DMS153 treated with DMSO at 0.1 percent for 48 hours (cell line): ENCODE measurements around the gene RPGRIP1L.

Experiments used
- DNase-seq: peaks from one replicate; lab custom pipeline; 2025; ENCODE audit not compliant: unreplicated experiment; lab: John Stamatoyannopoulos, UW

The RPGRIP1L gene

DNA sequence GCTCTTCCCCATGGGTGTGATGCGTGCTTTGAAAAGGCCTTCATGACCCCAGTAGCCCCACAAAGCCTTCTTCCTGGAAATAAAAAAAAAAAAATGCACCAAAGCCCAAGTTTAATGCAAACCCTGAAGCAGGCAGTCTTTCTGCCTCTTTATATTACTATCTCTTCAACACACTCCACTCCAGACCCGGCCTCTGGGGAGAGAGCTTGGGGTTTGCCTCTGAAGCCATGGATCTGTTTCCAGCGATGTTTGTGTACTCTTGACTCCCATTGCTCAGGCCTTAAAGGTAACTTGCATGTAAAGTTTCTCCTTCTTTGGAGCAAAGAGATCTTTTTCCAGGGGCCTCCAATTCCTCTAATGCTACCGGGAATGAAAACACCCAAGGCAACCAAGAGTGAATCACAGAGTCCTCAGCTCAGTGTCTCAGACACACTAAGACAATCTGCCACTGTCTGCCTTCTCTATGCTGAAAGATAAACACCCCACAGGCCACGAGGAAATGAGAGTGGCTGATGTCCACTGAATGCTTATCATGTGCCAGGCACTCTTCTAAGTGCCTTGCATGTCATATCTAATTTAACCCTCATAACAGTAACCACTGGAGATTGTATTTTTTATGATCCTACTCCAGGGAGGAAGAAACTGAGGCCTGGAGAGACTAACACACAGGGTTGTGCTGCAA is 144.2 kb downstream of the RPGRIP1L start:
- DNase-seq = no peak

DNA sequence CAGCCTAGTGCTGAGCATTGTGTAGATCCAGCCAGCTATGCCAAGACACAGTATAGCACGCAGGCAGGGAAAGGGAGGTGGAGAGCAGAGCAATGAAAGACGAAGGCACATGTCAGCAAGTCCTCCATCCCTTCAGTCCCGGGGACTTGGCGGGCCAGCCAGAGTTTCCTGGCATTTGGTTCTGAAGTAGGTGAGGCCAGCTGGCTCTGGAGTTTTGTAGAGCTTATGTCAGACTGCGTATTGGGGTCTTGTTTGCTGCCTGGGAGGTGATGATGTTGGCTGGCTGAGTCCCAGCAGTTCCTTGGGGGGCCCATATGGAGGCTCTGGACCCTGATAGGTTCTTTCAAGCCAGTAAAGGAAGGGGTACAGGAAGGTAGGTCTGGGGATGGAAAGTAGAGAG is 144.9 kb downstream of the RPGRIP1L start:
- DNase-seq = no peak

DNA sequence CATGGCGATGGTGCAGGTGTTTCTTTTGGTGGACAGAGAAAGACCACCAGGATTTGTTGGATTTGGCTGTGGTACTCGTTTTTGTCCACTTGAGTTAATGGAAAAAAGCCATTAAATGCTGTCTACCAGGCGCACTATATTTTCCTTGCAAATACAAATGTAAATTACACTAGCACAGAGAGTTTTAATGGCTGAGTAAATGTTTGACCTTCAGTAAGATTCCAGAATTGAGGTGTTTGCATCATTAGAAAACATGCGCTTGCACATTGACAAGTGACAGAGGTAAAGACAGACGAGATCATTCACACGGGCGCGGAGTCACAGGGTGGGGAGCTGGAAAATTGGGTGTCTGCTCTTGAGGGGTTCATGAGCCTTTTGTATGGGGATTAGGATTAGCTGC is 147.1 kb downstream of the RPGRIP1L start:
- DNase-seq = peak; percentile 15

DNA sequence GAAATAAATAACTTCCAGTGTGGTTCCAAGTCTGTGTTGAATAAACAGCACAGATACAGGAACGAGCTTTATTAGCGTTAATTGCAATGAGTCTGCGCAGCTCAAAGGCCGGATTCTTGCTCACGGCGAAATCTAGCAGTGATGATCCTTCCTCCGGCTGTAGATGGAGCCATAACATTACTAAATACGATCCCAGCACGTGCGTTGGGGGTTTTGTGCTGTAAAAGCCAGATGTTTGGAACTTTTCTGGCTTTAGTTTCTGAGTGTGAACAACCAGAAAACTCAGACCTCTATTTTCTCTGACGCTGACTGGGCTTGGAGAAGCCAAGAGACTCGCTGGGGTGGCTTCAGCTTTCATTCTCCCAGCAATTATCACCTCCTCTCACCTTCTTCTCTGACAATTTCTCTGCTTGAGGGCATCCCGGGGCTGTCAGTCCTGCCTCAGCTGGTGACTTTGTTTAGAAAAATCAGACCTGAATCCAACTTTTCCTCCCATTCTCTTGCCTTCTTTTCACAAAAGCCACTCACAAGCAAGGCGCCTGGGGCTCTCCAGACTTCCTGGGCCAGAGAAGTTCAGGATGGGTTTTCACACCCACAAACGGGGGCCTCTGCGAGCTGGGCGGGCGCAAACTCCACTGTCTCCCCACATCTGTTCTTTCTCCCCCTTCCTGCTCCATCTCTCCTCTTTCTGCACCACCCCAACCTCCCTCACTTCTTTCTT is 153.5 kb downstream of the RPGRIP1L start:
- peak; percentile 53 for DNase-seq
